NT2/D1 (cell line): ENCODE data around the gene CYP19A1.

ENCODE experiments used
- SUZ12 ChIP-seq: IDR thresholded peaks from 2 replicates; pipeline ENCODE4 v1.6.1; 2011; ENCODE audit not compliant: insufficient read length, insufficient read depth; ENCODE audit errors: extremely low read depth
- ZNF274 ChIP-seq: IDR thresholded peaks from 2 replicates; pipeline ENCODE4 v1.6.1; 2011; ENCODE audit warnings: mild to moderate bottlenecking, low read depth, low read length

DNA sequence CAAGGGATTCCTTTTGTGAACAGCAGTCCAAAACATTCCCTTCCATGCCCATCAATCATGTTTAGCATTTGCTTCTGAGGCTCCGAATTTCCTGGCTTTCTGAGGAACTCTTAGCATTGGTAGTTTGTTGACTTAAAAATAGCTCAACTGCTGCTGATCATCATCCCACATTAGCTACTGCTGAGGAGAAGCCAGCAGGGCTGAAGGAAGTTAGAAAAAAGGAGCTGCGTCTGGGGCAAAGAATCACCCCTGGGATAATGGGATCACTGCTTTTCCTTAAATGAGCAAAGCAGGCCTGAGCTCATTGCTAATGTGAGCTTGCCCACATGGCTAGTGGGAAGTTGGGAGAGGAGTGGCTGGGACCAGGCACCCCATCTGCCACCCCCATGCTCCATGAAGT is 39.8 kb downstream of the CYP19A1 start:
- TF ChIP-seq SUZ12 (no peak), ZNF274 (no peak)
